Subcutaneous abdominal adipose tissue (tissue), 5 donors: ENCODE results near the gene RPL10.

Experiments
- H3K27ac ChIP-seq: one replicate; pipeline ENCODE4 v1.7.0; 2013; ENCODE audit warnings: low read depth, mild to moderate bottlenecking, inconsistent platforms, low read length, moderate library complexity
- H3K27me3 ChIP-seq, 5 donors: one replicate each; pipeline ENCODE4 v1.7.0; 2013; ENCODE audit warnings: low read length in 5 of 5, inconsistent platforms in 1 of 5; ENCODE audit not compliant: control insufficient read depth in 5 of 5, insufficient read depth in 4 of 5
- H3K36me3 ChIP-seq, 5 donors: one replicate each; pipeline ENCODE4 v1.7.0; 2013; ENCODE audit warnings: low read length in 5 of 5; ENCODE audit not compliant: control insufficient read depth in 5 of 5, insufficient read depth in 5 of 5
- H3K4me1 ChIP-seq, 5 donors: one replicate each; pipeline ENCODE4 v1.7.0; 2013; ENCODE audit warnings: low read length in 5 of 5, mild to moderate bottlenecking in 3 of 5, moderate library complexity in 1 of 5; ENCODE audit not compliant: control insufficient read depth in 5 of 5, insufficient read depth in 5 of 5
- H3K4me3 ChIP-seq, 5 donors: one replicate each; pipeline ENCODE4 v1.7.0; 2013; ENCODE audit warnings: low read length in 5 of 5, low read depth in 1 of 5
- H3K9ac ChIP-seq, 5 donors: one replicate each; pipeline ENCODE4 v1.7.0; 2013; ENCODE audit warnings: low read length in 5 of 5, mild to moderate bottlenecking in 4 of 5, moderate library complexity in 3 of 5
- H3K9me3 ChIP-seq, 5 donors: one replicate each; pipeline ENCODE4 v1.7.0; 2013; ENCODE audit warnings: low read length in 5 of 5; ENCODE audit not compliant: control insufficient read depth in 5 of 5
- donor health status: healthy.
- donor health status: healthy.
- donor health status: healthy.
- donor health status: healthy.
- donor health status: healthy.

RPL10 gene

GRCh38 chrX:154434394-154435168, 36.4 kb downstream of the RPL10 start:
- Histone ChIP-seq H3K9ac (no peak overlapping the region), H3K9me3 (peaks cover 0 to 2% (median 0%) of the 10 kb centered on the region in 5 donors), H3K27ac (no peak overlapping the region), H3K4me1 (peaks cover 5 to 42% (median 30%) of the 10 kb centered on the region in 5 donors), H3K4me3 (no peak overlapping the region), H3K27me3 (peaks cover 0 to 19% (median 8%) of the 10 kb centered on the region in 5 donors), H3K36me3 (peaks cover 0 to 49% (median 35%) of the 10 kb centered on the region in 5 donors)

GRCh38 chrX:154435171-154435733, 37.1 kb downstream of the RPL10 start:
- Histone ChIP-seq H3K4me1 (peaks cover 3 to 39% (median 25%) of the 10 kb centered on the region in 5 donors), H3K9ac (no peak overlapping the region), H3K9me3 (peaks cover 0 to 2% (median 0%) of the 10 kb centered on the region in 5 donors), H3K27me3 (peaks cover 0 to 19% (median 8%) of the 10 kb centered on the region in 5 donors), H3K27ac (no peak overlapping the region), H3K36me3 (peaks cover 0 to 54% (median 39%) of the 10 kb centered on the region in 5 donors), H3K4me3 (no peak overlapping the region)

GRCh38 chrX:154436374-154436982, 38.3 kb downstream of the RPL10 start:
- peaks cover 2 to 31% (median 17%) of the 10 kb centered on the region in 5 donors for H3K4me1 ChIP-seq
- peak overlapping the region in 3 of 5 donors; percentile 39 to 76 (median 74) for H3K4me3 ChIP-seq
- peaks cover 0 to 65% (median 49%) of the 10 kb centered on the region in 5 donors for H3K36me3 ChIP-seq
- H3K9me3 ChIP-seq: peaks cover 0 to 2% (median 0%) of the 10 kb centered on the region in 5 donors
- peak overlapping the region; percentile 54 for H3K27ac ChIP-seq
- H3K9ac ChIP-seq: no peak overlapping the region
- H3K27me3 ChIP-seq: peaks cover 0 to 16% (median 7%) of the 10 kb centered on the region in 5 donors

- peaks cover 0 to 16% (median 3%) of the 10 kb centered on the region in 5 donors for H3K27me3 ChIP-seq
- peaks cover 1 to 25% (median 17%) of the 10 kb centered on the region in 5 donors for H3K4me1 ChIP-seq
- H3K36me3 ChIP-seq: peaks cover 0 to 66% (median 50%) of the 10 kb centered on the region in 5 donors
- H3K9ac ChIP-seq: peak within 1 kb of the TSS in 2 of 5 donors; percentile 46 to 57
- H3K4me3 ChIP-seq: peak within 1 kb of the TSS; percentile 60 to 76 (median 67)
- peaks cover 0 to 2% (median 0%) of the 10 kb centered on the region in 5 donors for H3K9me3 ChIP-seq
- H3K27ac ChIP-seq: peak within 1 kb of the TSS; percentile 54
Observed at GRCh38 chrX:154436983-154437752, 39.0 kb downstream of the RPL10 start, which contains the start of gene GDI1. Gene GDI1 (plus strand): TSS chrX:154437154. CDS start chrX:154437255, 101 bp downstream.

- H3K27ac ChIP-seq: no peak overlapping the region
- H3K36me3 ChIP-seq: peaks cover 0 to 61% (median 45%) of the 10 kb centered on the region in 5 donors
- peaks cover 0 to 12% (median 3%) of the 10 kb centered on the region in 5 donors for H3K27me3 ChIP-seq
- H3K4me3 ChIP-seq: peak overlapping the region; percentile 55 to 76 (median 67)
- peaks cover 1 to 22% (median 17%) of the 10 kb centered on the region in 5 donors for H3K4me1 ChIP-seq
- H3K9me3 ChIP-seq: peaks cover 0 to 2% (median 0%) of the 10 kb centered on the region in 5 donors
- peak overlapping the region in 2 of 5 donors; percentile 46 to 57 for H3K9ac ChIP-seq
Observed at GRCh38 chrX:154437971-154438893, 40.1 kb downstream of the RPL10 start.

GRCh38 chrX:154439841-154440240, 41.7 kb downstream of the RPL10 start:
- Histone ChIP-seq H3K27me3 (peaks cover 0 to 9% (median 0%) of the 10 kb centered on the region in 5 donors), H3K27ac (no peak overlapping the region), H3K9ac (no peak overlapping the region), H3K9me3 (peaks cover 0 to 2% (median 0%) of the 10 kb centered on the region in 5 donors), H3K36me3 (peaks cover 0 to 44% (median 29%) of the 10 kb centered on the region in 5 donors), H3K4me3 (no peak overlapping the region), H3K4me1 (peaks cover 1 to 32% (median 27%) of the 10 kb centered on the region in 5 donors)

GRCh38 chrX:154440623-154441357, 42.6 kb downstream of the RPL10 start:
- Histone ChIP-seq H3K9me3 (peaks cover 0 to 2% (median 0%) of the 10 kb centered on the region in 5 donors), H3K36me3 (peaks cover 0 to 36% (median 23%) of the 10 kb centered on the region in 5 donors), H3K9ac (no peak overlapping the region), H3K4me3 (no peak overlapping the region), H3K27me3 (peaks cover 0 to 8% (median 2%) of the 10 kb centered on the region in 5 donors), H3K27ac (no peak overlapping the region), H3K4me1 (peaks cover 1 to 42% (median 35%) of the 10 kb centered on the region in 5 donors)

DNA sequence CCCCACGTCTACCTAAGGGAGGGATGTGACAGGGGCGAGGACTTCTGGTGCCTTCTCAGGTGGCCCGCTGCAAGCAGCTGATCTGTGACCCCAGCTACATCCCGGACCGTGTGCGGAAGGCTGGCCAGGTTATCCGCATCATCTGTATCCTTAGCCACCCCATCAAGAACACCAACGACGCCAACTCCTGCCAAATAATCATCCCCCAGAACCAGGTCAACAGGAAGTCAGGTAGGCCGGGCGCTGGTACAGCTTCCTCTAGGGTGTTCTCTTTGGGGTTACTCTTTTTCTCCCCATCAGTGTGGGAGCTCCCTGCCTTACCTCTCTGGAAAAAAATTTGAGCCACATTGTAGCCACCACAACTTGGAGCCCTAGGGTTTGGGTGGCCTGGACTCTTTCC, 43.4 kb downstream of the RPL10 start:
- peaks cover 0 to 42% (median 23%) of the 10 kb centered on the region in 5 donors for H3K36me3 ChIP-seq
- no peak overlapping the region for H3K9ac ChIP-seq
- no peak overlapping the region for H3K27ac ChIP-seq
- no peak overlapping the region for H3K4me3 ChIP-seq
- no peaks in the 10 kb centered on the region for H3K9me3 ChIP-seq
- peaks cover 1 to 43% (median 32%) of the 10 kb centered on the region in 5 donors for H3K4me1 ChIP-seq
- H3K27me3 ChIP-seq: peaks cover 0 to 8% (median 4%) of the 10 kb centered on the region in 5 donors
